Left lung (tissue), 10 donors: ENCODE data around the gene INHBB. TPM values are rescaled to one million over a fixed set of nuclear protein-coding genes. Genes with fewer than 3 reads are reported as not detected.

ENCODE experiments used
- ATAC-seq: fragments of 200-7000 bp; cut with Tn5 transposase; one replicate; pipeline ENCODE4 v1.9.1; 2020; ENCODE audit warnings: moderate library complexity
- DNase-seq, 4 donors: peaks; one replicate each; pipeline ENCODE4 v3.0.0-alpha.2; 2013 to 2020
- H3K27ac ChIP-seq, 2 donors: fragments of 200-600 bp; sonication (generic) in 1 of 2; one replicate each; pipeline versions ENCODE4 v1.5.0 to v1.8.0; 2020 to 2021
- H3K27me3 ChIP-seq, 2 donors: fragments of 200-600 bp; sonication (generic) in 1 of 2; one replicate each; pipeline versions ENCODE4 v1.5.0 to v1.8.0; 2020 to 2021
- H3K36me3 ChIP-seq, 2 donors: fragments of 200-600 bp; sonication (generic) in 1 of 2; one replicate each; pipeline versions ENCODE4 v1.5.0 to v1.8.0; 2020 to 2021
- H3K4me1 ChIP-seq, 2 donors: fragments of 200-600 bp; one replicate each; pipeline ENCODE4 v1.8.0; 2021
- H3K4me3 ChIP-seq, 2 donors: fragments of 200-600 bp; sonication (generic) in 1 of 2; one replicate each; pipeline versions ENCODE4 v1.5.0 to v1.8.0; 2020 to 2021; ENCODE audit warnings: mild to moderate bottlenecking in 1 of 2
- H3K9me3 ChIP-seq, 2 donors: fragments of 200-600 bp; sonication (generic) in 1 of 2; one replicate each; pipeline versions ENCODE4 v1.5.0 to v1.8.0; 2020 to 2021
- CTCF ChIP-seq, 2 donors: fragments of 200-600 bp; sonication (generic) in 1 of 2; IDR thresholded peaks; one replicate each; pipeline versions ENCODE4 v1.5.0 to v1.8.0; 2021; ENCODE audit warnings: antibody characterized with exemption in 2 of 2
- intact Hi-C, 2 donors: fragments of 100-400 bp; cut with DNase I; formaldehyde crosslinking; loops; one replicate each; pipeline versions ENCODE4 v1.11.2 to v1.14.2; 2022
- polyA plus RNA-seq, 6 donors: library from polyadenylated mRNA; unstranded; fragments of 120-200 nt; gene quantifications; one replicate each; pipeline ENCODE4 v1.2.1, GENCODE V29; 2013; ENCODE audit not compliant: insufficient read length in 6 of 6
- total RNA-seq, 2 donors: library from RNA; stranded (reverse); fragmentation: NEBNext Ultra II Directional; extraction: Animal tissue kit (Norgen Biotek cat#: 25700); gene quantifications; one replicate each; pipeline ENCODE4 v1.2.1, GENCODE V29; 2021
- donor health status: DM: no; HTN: yes; CAD: no.
- donor health status: DM: no; HTN: no; CAD: no.

The INHBB gene
- total and polyA plus RNA-seq, 8 donors = 0.21 to 2.0 (median 0.34) TPM

- intact Hi-C loops = no loop called here
Measured at GRCh38 chr2:120372816-120373215, 26.9 kb downstream of the INHBB start.

GRCh38 chr2:120373424-120373823 lies 27.5 kb downstream of the INHBB start:
- Histone ChIP-seq H3K4me3 (no peak overlapping the region), H3K36me3 (no peaks in the 10 kb centered on the region), H3K27ac (no peak overlapping the region), H3K27me3 (peaks cover 0 to 18% of the 10 kb centered on the region in 2 donors), H3K4me1 (no peaks in the 10 kb centered on the region), H3K9me3 (no peaks in the 10 kb centered on the region)
- DNase-seq = peak in 1 of 4 donors; percentile 46
- no peak for TF ChIP-seq CTCF (IDR thresholded peaks at IDR 0.05)
- intact Hi-C loops = no loop called here
- no peak for ATAC-seq

More at GRCh38 chr2:120372816-120373215, 26.9 kb downstream of the INHBB start:
- no peak for TF ChIP-seq CTCF (IDR thresholded peaks at IDR 0.05)
- no peak overlapping the region for H3K4me3 ChIP-seq
- H3K4me1 ChIP-seq = no peaks in the 10 kb centered on the region
- H3K9me3 ChIP-seq = no peaks in the 10 kb centered on the region
- H3K27me3 ChIP-seq = peaks cover 0 to 12% of the 10 kb centered on the region in 2 donors
- DNase-seq = no peak
- no peaks in the 10 kb centered on the region for H3K36me3 ChIP-seq
- no peak for ATAC-seq
- no peak overlapping the region for H3K27ac ChIP-seq

- DNase-seq (peak in 1 of 4 donors; percentile 53), ATAC-seq (no peak)
- intact Hi-C loops = no loop called here
- Histone ChIP-seq H3K36me3 (no peaks in the 10 kb centered on the region), H3K9me3 (no peaks in the 10 kb centered on the region), H3K4me3 (no peak overlapping the region), H3K27ac (no peak overlapping the region), H3K27me3 (peaks cover 0 to 29% of the 10 kb centered on the region in 2 donors), H3K4me1 (no peaks in the 10 kb centered on the region)
- no peak for TF ChIP-seq CTCF (IDR thresholded peaks at IDR 0.05)
Measured at GRCh38 chr2:120374821-120375220, 28.9 kb downstream of the INHBB start.

- no peak overlapping the region for H3K27ac ChIP-seq
- no peak overlapping the region for H3K4me3 ChIP-seq
- H3K4me1 ChIP-seq = no peaks in the 10 kb centered on the region
- peak in 1 of 4 donors; percentile 61 for DNase-seq
- intact Hi-C loops = no loop called here
- H3K9me3 ChIP-seq = no peaks in the 10 kb centered on the region
- peaks cover 0 to 36% of the 10 kb centered on the region in 2 donors for H3K27me3 ChIP-seq
- no peak for TF ChIP-seq CTCF (IDR thresholded peaks at IDR 0.05)
- ATAC-seq = no peak
- no peaks in the 10 kb centered on the region for H3K36me3 ChIP-seq
Measured at GRCh38 chr2:120375251-120376020, 29.5 kb downstream of the INHBB start.

- Histone ChIP-seq H3K4me3 (no peak overlapping the region), H3K4me1 (no peaks in the 10 kb centered on the region), H3K9me3 (no peaks in the 10 kb centered on the region), H3K36me3 (no peaks in the 10 kb centered on the region), H3K27me3 (peaks cover 0 to 36% of the 10 kb centered on the region in 2 donors), H3K27ac (no peak overlapping the region)
- peak in 1 of 4 donors; percentile 38 for DNase-seq
- intact Hi-C loops = no loop called here
- no peak for ATAC-seq
- no peak for TF ChIP-seq CTCF (IDR thresholded peaks at IDR 0.05)
Measured at GRCh38 chr2:120376101-120376500, 30.2 kb downstream of the INHBB start.
